Measurements from ENCODE around the gene MRI1. TPM values are rescaled to one million over a fixed set of nuclear protein-coding genes. Genes with fewer than 3 reads are reported as not detected.

The MRI1 gene
- total RNA-seq, 4 donors from 2014 or later = 28.2 to 60.2 (median 38.5) TPM

DNA sequence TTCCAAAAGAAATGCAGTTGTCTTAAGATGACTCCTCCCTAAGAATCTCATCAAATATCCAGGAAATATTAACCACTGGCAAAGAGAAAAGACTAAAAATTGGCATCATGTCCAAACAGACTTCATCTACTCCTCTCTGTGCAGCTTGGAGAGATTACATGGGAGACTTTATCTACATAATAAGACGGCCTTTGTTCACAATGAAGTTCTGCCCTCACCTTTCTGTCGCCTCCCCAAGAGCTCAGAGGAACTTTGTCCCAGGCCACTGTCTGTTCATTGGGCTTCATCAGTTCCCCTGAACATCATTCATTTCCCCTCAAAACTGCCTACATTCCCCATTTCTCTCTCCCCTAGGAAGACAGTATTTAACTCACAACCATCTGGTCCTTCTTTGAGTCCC is 22.4 kb upstream of the MRI1 start:
- no peaks in the 10 kb centered on the region for H3K9me3 ChIP-seq
- H3K4me1 ChIP-seq = no peaks in the 10 kb centered on the region
- WGBS = 85% methylated on average over 2 of the region's 2 CpGs
- intact Hi-C loops (cut with DNase I) = no loop called here
- H3K36me3 ChIP-seq = peaks cover 0 to 2% (median 0%) of the 10 kb centered on the region in 4 donors
- H3K27ac ChIP-seq (replicated peaks in 1 of 4) = no peak overlapping the region
- H3K4me3 ChIP-seq = no peak overlapping the region
- DNase-seq (ENCODE audit: extremely low spot score) = no peak
- no peaks in the 10 kb centered on the region for H3K27me3 ChIP-seq
- TF ChIP-seq EP300 (IDR thresholded peaks at IDR 0.05) (no peak), CTCF (IDR thresholded peaks at IDR 0.05) (no peak), POLR2A (IDR thresholded peaks at IDR 0.05; ENCODE audit: low read depth) (no peak), POLR2AphosphoS5 (IDR thresholded peaks at IDR 0.05) (no peak)

- Histone ChIP-seq H3K9me3 (no peaks in the 10 kb centered on the region), H3K36me3 (no peaks in the 10 kb centered on the region), H3K4me1 (peaks cover 0 to 5% (median 2%) of the 10 kb centered on the region in 4 donors), H3K27ac (replicated peaks in 1 of 4) (no peak overlapping the region), H3K27me3 (no peaks in the 10 kb centered on the region), H3K4me3 (no peak overlapping the region)
- intact Hi-C loops (cut with DNase I) = no loop called here
- TF ChIP-seq EP300 (IDR thresholded peaks at IDR 0.05) (no peak), POLR2A (IDR thresholded peaks at IDR 0.05; ENCODE audit: low read depth) (no peak), CTCF (IDR thresholded peaks at IDR 0.05) (no peak), POLR2AphosphoS5 (IDR thresholded peaks at IDR 0.05) (no peak)
- no peak for DNase-seq (ENCODE audit: extremely low spot score)
- 78% methylated on average over 1 of the region's 1 CpG for WGBS
Measured at GRCh38 chr19:13742756-13743155, 21.6 kb upstream of the MRI1 start.

DNA sequence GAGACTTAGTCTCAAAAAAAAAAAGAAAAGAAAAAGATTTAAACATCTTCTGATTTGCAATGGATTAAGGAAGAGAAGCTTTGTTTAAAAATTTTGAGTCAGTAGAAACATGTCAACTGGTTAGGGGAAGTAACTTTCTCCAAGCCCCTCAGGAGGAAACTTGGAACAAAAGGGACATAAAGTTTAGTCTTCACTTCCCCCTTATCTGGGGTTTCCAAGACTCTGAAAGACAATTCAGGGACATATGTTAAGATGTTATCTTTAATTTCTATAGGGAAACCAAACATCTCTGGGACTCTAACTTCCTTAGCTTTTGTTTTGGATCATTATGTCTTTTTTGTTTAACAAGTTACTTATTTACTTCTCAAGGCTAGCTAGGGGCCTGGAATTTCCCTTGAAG is 20.1 kb upstream of the MRI1 start:
- Histone ChIP-seq H3K4me1 (peaks cover 8 to 17% (median 13%) of the 10 kb centered on the region in 4 donors), H3K27me3 (no peaks in the 10 kb centered on the region), H3K27ac (replicated peaks in 1 of 4) (no peak overlapping the region), H3K4me3 (no peak overlapping the region), H3K36me3 (no peaks in the 10 kb centered on the region), H3K9me3 (no peaks in the 10 kb centered on the region)
- no peak for DNase-seq (ENCODE audit: extremely low spot score)
- intact Hi-C loops (cut with DNase I) = no loop called here
- no peak for TF ChIP-seq POLR2AphosphoS5 (IDR thresholded peaks at IDR 0.05)
- TF ChIP-seq EP300 (IDR thresholded peaks at IDR 0.05) = no peak
- TF ChIP-seq POLR2A (IDR thresholded peaks at IDR 0.05; ENCODE audit: low read depth) = no peak
- TF ChIP-seq CTCF (IDR thresholded peaks at IDR 0.05) = no peak

DNA sequence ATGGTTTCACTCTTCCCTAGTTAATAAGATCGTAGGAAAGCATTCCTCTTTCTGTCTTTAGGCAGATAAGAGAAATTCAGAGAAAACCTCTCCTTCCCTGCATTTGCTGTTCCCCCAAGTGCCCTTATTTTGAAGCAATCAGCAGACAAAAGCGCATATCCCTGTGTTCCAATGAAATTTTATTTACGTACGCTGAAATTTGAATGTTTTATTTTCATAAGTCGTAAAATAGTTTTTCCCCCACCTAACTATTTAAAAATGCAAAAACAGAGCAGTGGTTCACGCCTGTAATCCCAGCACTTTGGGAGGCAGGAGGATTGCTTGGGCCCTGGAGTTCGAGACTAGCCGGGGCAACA is 17.2 kb upstream of the MRI1 start:
- H3K9me3 ChIP-seq = no peaks in the 10 kb centered on the region
- H3K27ac ChIP-seq (replicated peaks in 1 of 4) = peak overlapping the region; percentile 87 to 96 (median 92)
- peak overlapping the region; percentile 81 to 91 (median 86) for H3K4me3 ChIP-seq
- 91% methylated on average over 8 of the region's 8 CpGs for WGBS
- TF ChIP-seq CTCF (IDR thresholded peaks at IDR 0.05) = no peak
- TF ChIP-seq EP300 (IDR thresholded peaks at IDR 0.05) = no peak
- peaks cover under 1 to 13% (median 10%) of the 10 kb centered on the region in 4 donors for H3K36me3 ChIP-seq
- no peaks in the 10 kb centered on the region for H3K27me3 ChIP-seq
- intact Hi-C loops (cut with DNase I) = no loop called here
- DNase-seq (ENCODE audit: extremely low spot score) = no peak
- H3K4me1 ChIP-seq = peaks cover 13 to 37% (median 23%) of the 10 kb centered on the region in 4 donors

- Histone ChIP-seq H3K4me1 (peaks cover 13 to 37% (median 23%) of the 10 kb centered on the region in 4 donors), H3K27ac (replicated peaks in 1 of 4) (peak overlapping the region; percentile 87 to 96 (median 92)), H3K9me3 (no peaks in the 10 kb centered on the region), H3K27me3 (no peaks in the 10 kb centered on the region), H3K36me3 (peaks cover 13 to 25% (median 22%) of the 10 kb centered on the region in 4 donors), H3K4me3 (peak overlapping the region; percentile 81 to 91 (median 86))
- TF ChIP-seq EP300 (IDR thresholded peaks at IDR 0.05) (no peak), POLR2AphosphoS5 (IDR thresholded peaks at IDR 0.05) (no peak), POLR2A (IDR thresholded peaks at IDR 0.05; ENCODE audit: low read depth) (no peak), CTCF (IDR thresholded peaks at IDR 0.05) (no peak)
- intact Hi-C loops (cut with DNase I) = no loop called here
- DNase-seq (ENCODE audit: extremely low spot score) = no peak
- WGBS = 3% methylated on average over 15 of the region's 25 CpGs
Measured at GRCh38 chr19:13748169-13748828, 16.0 kb upstream of the MRI1 start.
